ENCODE results near the gene ANKRD11. TPM values are rescaled to one million over a fixed set of nuclear protein-coding genes. Genes with fewer than 3 reads are reported as not detected.

ANKRD11 gene
- total RNA-seq, 2 donors from 2014 or later: 118 to 159 TPM

DNA sequence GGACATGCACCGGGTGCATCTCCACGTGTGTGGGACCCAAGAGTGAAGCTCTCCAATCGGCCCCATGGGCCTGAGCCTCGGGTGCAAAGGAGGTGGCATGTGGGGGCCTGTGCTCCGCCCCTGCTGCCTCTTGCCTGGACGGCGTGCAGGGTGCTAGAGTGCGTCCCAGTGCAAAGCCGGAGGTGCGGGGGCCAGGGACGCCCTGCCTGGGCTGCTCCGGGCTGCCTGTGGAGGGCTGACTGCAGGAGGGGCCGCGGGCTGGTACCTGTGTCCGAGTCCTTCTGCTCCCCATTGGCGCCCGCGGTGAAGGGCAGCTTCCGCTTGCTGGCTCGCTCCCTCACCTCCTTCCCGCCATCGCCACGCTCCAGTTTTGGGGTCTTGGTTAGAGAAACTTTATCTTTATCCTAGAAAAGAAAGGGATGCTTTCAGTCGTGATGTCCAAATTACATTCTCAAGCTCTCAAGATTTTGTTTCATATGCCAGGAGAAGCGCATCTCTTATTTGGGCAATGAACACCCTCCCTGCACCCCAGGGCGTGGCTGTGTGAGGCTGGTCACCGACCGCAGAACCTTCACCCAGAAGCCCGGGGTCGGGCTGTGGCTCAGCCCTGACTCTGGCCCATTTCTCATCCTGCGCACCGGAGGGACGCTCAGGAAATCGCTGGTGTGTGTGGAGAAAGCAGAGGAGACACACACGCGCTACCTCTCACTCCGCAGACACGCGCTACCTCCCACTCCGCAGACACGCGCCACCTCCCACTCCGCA lies 185.2 kb downstream of the ANKRD11 start:
- Histone ChIP-seq H3K4me3 (ENCODE audit: low read length) (no peak overlapping the region), H3K36me3 (ENCODE audit: control insufficient read depth, insufficient read depth, low read length) (peaks cover 39% of the 10 kb centered on the region), H3K27me3 (ENCODE audit: control insufficient read depth, insufficient read depth, low read length, poor library complexity, severe bottlenecking) (no peaks in the 10 kb centered on the region), H3K4me1 (ENCODE audit: control insufficient read depth, insufficient read depth, low read length) (no peaks in the 10 kb centered on the region), H3K9ac (ENCODE audit: extremely low read depth, low read length, poor library complexity, severe bottlenecking) (no peak overlapping the region), H3K27ac (ENCODE audit: low read depth, low read length) (no peak overlapping the region), H3K9me3 (ENCODE audit: control insufficient read depth, low read length) (no peaks in the 10 kb centered on the region)
- Mint-ChIP-seq H3K27ac (no peak overlapping the region), H3K36me3 (ENCODE audit: low read depth) (peaks cover 38% of the 10 kb centered on the region), H3K4me3 (no peak overlapping the region), H3K9me3 (no peaks in the 10 kb centered on the region), H3K27me3 (ENCODE audit: insufficient read depth) (no peaks in the 10 kb centered on the region), H3K4me1 (peaks cover 5% of the 10 kb centered on the region)
- TF ChIP-seq, protein P1, sequence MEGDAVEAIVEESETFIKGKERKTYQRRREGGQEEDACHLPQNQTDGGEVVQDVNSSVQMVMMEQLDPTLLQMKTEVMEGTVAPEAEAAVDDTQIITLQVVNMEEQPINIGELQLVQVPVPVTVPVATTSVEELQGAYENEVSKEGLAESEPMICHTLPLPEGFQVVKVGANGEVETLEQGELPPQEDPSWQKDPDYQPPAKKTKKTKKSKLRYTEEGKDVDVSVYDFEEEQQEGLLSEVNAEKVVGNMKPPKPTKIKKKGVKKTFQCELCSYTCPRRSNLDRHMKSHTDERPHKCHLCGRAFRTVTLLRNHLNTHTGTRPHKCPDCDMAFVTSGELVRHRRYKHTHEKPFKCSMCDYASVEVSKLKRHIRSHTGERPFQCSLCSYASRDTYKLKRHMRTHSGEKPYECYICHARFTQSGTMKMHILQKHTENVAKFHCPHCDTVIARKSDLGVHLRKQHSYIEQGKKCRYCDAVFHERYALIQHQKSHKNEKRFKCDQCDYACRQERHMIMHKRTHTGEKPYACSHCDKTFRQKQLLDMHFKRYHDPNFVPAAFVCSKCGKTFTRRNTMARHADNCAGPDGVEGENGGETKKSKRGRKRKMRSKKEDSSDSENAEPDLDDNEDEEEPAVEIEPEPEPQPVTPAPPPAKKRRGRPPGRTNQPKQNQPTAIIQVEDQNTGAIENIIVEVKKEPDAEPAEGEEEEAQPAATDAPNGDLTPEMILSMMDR (conservative IDR thresholded peaks at IDR 0.05): no peak
- DNase-seq: no peak
- WGBS, 2 experiments (ENCODE audit: insufficient coverage in 1 of 2, insufficient read length in 1 of 2): 90 to 92% methylated on average over 27 to 36 of the region's 43 CpGs

DNA sequence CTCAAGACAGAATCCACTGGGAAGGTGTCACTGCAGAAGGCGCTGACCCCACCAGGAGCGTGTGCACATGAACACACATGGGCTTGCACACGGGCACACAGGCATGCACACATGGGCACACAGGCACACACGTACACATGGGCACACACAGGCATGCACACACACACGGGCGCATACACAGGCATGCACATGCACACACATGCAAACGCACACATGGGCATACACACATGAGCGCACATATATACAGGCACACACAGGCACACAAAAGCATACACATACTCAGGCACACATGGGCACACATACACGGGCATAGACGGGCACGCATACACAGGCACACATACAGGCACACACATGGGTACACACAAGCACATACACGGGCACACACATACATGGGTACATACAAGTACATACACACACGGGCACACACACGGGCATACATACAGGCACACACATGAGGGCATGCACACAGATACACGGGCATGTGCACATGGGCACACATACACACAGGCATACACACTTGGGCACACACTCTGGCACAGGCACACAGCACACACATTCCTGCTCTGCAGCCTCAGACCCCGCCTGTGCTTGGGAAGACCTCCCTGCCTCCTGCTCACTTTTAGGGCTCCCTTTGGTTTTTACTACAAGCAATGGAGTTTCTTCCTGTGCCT lies 186.0 kb downstream of the ANKRD11 start:
- Histone ChIP-seq H3K27ac (ENCODE audit: low read depth, low read length) (no peak overlapping the region), H3K4me1 (ENCODE audit: control insufficient read depth, insufficient read depth, low read length) (no peaks in the 10 kb centered on the region), H3K9me3 (ENCODE audit: control insufficient read depth, low read length) (no peaks in the 10 kb centered on the region), H3K4me3 (ENCODE audit: low read length) (no peak overlapping the region), H3K36me3 (ENCODE audit: control insufficient read depth, insufficient read depth, low read length) (peaks cover 35% of the 10 kb centered on the region), H3K9ac (ENCODE audit: extremely low read depth, low read length, poor library complexity, severe bottlenecking) (no peak overlapping the region), H3K27me3 (ENCODE audit: control insufficient read depth, insufficient read depth, low read length, poor library complexity, severe bottlenecking) (no peaks in the 10 kb centered on the region)
- peaks cover 36% of the 10 kb centered on the region for H3K36me3 Mint-ChIP-seq (ENCODE audit: low read depth)
- 95 to 100% methylated on average over 8 to 16 of the region's 16 CpGs for WGBS, 2 experiments (ENCODE audit: insufficient coverage in 1 of 2, insufficient read length in 1 of 2)
- no peaks in the 10 kb centered on the region for H3K27me3 Mint-ChIP-seq (ENCODE audit: insufficient read depth)
- H3K4me1 Mint-ChIP-seq: peaks cover 5% of the 10 kb centered on the region
- no peak overlapping the region for H3K4me3 Mint-ChIP-seq
- no peaks in the 10 kb centered on the region for H3K9me3 Mint-ChIP-seq
- H3K27ac Mint-ChIP-seq: peak overlapping the region; percentile 73
- no peak for DNase-seq
- TF ChIP-seq, protein P1 (conservative IDR thresholded peaks at IDR 0.05): no peak

DNA sequence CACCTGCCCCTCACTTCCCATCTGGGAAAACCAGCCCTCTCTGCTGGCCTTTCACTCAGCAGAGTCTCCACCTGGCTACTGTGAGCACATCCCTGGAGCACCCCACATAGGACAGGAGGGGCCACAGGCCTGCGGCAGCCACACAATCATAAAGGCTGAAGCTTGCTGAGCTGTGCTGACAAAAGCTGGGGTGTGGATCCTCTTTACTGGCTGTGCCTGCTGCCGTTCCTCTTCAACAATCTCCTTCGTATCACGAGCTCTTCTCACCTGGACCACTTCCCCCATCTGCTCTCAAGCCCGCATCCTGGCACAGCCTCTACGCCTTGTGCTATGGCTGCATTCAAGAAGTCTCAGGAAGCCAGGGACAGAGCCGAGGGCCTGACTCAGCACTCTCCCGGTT lies 186.7 kb downstream of the ANKRD11 start:
- Histone ChIP-seq H3K36me3 (ENCODE audit: control insufficient read depth, insufficient read depth, low read length) (peaks cover 35% of the 10 kb centered on the region), H3K27ac (ENCODE audit: low read depth, low read length) (no peak overlapping the region), H3K27me3 (ENCODE audit: control insufficient read depth, insufficient read depth, low read length, poor library complexity, severe bottlenecking) (no peaks in the 10 kb centered on the region), H3K9me3 (ENCODE audit: control insufficient read depth, low read length) (no peaks in the 10 kb centered on the region), H3K9ac (ENCODE audit: extremely low read depth, low read length, poor library complexity, severe bottlenecking) (no peak overlapping the region), H3K4me1 (ENCODE audit: control insufficient read depth, insufficient read depth, low read length) (no peaks in the 10 kb centered on the region), H3K4me3 (ENCODE audit: low read length) (no peak overlapping the region)
- TF ChIP-seq, protein P1 (conservative IDR thresholded peaks at IDR 0.05): no peak
- Mint-ChIP-seq H3K4me3 (no peak overlapping the region), H3K9me3 (no peaks in the 10 kb centered on the region), H3K4me1 (peaks cover 5% of the 10 kb centered on the region), H3K27me3 (ENCODE audit: insufficient read depth) (no peaks in the 10 kb centered on the region), H3K36me3 (ENCODE audit: low read depth) (peaks cover 39% of the 10 kb centered on the region), H3K27ac (peak overlapping the region; percentile 73)
- no peak for DNase-seq
- WGBS, 2 experiments (ENCODE audit: insufficient coverage in 1 of 2, insufficient read length in 1 of 2): 95 to 100% methylated on average over 6 to 8 of the region's 8 CpGs

Measured in endodermal cell (in vitro differentiated cells).